GM21576 (cell line): ENCODE measurements around the gene ESR2.
"Not testable (repeated sequence)": the region's sequence is repeated elsewhere in the genome, so short reads cannot be mapped to it uniquely, and the experiment has no call there.

Experiments used
- ATAC-seq: cut with Tn5 transposase; IDR thresholded peaks from one replicate; pipeline ENCODE4 v1.9.1; 2021; ENCODE audit warnings: mild to moderate bottlenecking, moderate library complexity; ENCODE audit not compliant: unreplicated experiment

The ESR2 gene

GRCh38 chr14:64049616-64050381 lies 244.4 kb downstream of the ESR2 start:
- no peak for ATAC-seq

- ATAC-seq: no peak
Measured at GRCh38 chr14:64045091-64045490, 249.1 kb downstream of the ESR2 start.

GRCh38 chr14:64043296-64043695 lies 250.9 kb downstream of the ESR2 start:
- not testable (repeated sequence) for ATAC-seq

- no peak for ATAC-seq
Measured at GRCh38 chr14:64040044-64040443, 254.1 kb downstream of the ESR2 start.

GRCh38 chr14:64038841-64039542 lies 255.2 kb downstream of the ESR2 start:
- no peak for ATAC-seq

- not testable (repeated sequence) for ATAC-seq
Measured at GRCh38 chr14:64037869-64038745, 256.1 kb downstream of the ESR2 start.

- ATAC-seq: no peak
Measured at GRCh38 chr14:64035143-64035542, 259.0 kb downstream of the ESR2 start.
